NCI-H1417 (cell line): Measurements from ENCODE around the gene TCEAL8.

ENCODE experiments used
- DNase-seq, 3 experiments: peaks; one replicate each; lab custom pipeline; 2025; lab: John Stamatoyannopoulos, UW

TCEAL8 gene

DNA sequence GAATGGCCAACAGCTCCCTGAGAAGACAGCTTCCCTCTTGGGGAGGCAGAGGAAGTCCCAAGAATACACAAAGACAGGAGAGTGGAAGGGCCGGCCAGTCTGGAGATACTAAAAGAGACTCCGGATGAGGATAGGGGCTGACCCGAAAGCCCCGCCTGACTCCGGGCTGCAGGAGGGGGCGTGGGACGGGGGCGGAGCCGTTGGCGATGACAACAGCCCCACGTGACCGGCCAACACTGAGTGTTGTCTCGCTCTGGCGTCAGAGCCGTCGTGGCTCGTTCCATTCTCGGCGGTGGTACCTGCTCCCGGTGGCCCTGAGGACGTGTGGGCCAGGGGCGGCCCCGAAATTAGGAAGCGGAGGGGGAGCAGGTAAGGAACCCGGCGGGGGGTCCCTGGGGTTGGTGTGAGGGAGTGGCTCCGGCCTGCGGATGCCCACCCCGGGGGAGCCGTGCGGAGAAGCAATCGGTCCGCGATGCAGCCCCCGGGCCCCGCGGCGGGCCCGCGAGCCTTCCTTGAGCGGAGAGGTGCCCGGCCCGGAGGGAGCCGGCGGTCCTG is 40.0 kb downstream of the TCEAL8 start, which contains the start of gene BEX4:
TSS of gene BEX4 (plus strand) at position 239 of the 555 bp plus-strand sequence. CDS start 1,046 bp downstream, outside the sequence.
- DNase-seq = peak; percentile 53 to 84 (median 77)

DNA sequence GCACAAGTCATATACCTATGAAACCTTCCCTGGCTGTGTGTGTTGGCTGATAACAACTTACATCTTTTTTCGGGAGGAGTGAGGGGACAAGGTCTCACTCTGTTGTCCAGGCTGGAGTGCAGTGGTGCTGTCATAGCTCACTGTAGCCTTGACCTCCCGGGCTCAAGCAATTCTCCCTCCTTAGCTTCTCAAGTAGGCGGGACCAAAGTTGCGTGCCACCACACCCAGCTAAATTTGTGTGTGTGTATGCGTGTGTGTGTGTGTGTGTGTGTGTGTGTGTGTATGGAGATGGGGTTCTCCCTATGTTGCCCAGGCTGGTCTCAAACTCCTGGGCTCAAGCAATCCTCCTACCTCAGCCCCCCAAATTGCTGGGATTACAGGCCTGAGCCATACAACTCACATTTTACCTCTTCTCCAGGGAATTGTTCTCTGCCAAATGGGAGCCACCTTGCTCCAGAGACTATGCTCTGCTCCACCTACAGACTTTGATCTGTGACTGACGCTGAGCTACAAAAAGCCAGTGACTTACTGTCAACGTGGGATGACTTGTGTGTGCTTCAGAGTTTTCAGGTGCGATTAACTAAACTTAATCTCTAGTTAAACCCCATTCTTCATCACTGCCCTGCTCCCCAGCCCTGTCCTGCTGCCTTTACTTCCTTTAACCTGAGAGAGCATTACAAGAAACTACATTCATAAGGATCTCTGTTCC is 42.1 kb downstream of the TCEAL8 start:
- DNase-seq = no peak

DNA sequence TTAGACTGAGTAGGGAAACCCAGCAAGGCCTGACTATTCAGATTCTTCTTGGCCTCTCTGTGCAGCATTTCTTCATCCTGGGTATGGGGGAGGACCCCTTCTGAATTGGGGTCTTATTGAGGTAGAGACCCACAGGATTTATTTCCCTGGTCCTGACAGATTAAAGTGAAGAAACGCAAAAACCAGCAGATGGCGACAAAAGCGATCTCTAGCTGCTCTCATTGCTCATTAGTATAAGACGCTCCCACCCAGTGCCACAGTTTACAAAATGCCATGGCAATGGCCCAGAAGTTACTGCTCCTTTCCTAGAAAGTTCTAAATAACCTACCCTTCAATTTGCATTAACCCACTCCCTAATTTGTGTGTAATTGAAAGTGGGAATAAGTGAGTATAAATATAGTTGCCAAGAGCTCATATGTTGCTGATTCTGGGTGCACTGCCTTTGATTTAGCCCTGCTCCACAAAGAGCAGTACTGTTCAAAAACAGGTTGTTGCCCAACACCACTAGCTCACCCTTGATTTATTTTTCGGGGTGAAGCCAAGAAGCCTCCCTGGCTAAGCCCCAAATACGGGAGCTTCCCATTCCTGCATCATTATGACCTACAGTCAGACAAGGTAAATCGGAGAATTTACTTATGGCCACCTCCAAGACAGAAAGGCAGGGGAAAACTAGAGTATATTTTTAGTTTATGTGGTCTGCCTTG is 43.8 kb downstream of the TCEAL8 start:
- DNase-seq = peak; percentile 34 to 77 (median 51)

DNA sequence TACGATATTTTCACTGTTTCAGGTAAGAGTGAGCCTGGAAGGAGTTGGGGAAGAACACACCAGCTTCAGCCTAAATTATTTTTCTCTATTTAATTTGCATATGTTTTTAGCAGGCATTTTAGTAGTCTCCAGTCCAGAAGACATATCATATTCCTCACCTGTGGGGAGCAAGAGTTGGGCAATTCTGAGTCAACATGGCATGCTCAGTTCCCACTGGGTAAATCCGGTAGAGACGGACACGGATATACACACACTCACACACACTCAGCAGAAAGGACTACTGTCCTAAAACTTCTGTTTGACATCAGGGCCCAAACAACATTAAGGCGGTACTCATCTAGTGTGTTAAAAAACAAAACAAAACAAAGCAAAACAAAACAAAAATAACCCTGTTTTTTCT is 44.9 kb downstream of the TCEAL8 start:
- DNase-seq = no peak
